Measurements from ENCODE around the gene PCBP2. TPM values are rescaled to one million over a fixed set of nuclear protein-coding genes. Genes with fewer than 3 reads are reported as not detected.

Gene PCBP2
- total and polyA plus RNA-seq, 2 donors (not counting 3 experiments of a cell fraction or from before 2014, with no cell fraction given), result 526 to 995 TPM

DNA sequence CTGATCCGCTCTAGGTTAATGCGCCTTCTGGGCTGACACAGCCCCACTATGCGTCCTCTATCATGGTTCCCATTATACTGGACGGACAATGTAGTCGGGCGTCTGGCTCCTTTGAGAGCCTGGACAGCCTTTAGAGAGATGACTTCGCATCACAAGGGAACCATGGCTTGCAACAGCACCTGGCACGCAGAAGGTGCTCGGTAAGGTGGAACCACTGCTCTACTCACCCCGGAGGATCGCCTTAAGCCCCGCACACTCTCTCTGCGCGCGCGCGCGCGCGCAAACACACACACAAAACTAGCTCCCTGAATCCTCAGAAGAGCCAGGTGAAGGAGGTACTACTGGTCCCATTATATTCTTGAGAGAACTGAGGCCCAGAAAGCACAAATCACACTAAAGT is 40.3 kb downstream of the PCBP2 start:
- Histone ChIP-seq H3K4me3 (replicated peaks in 1 of 3; ENCODE audit: insufficient read depth in 1 of 3, low read depth in 1 of 3, low read length in 3 of 3) (peak overlapping the region in 2 of 3 experiments; percentile 7 to 61), H3K79me2 (ENCODE audit: control insufficient read depth, insufficient read depth, low read length) (no peaks in the 10 kb centered on the region), H3K9me3 (replicated peaks; ENCODE audit: control insufficient read depth, insufficient read depth, low read length) (no peaks in the 10 kb centered on the region), H3K9ac (replicated peaks; ENCODE audit: extremely low read depth, insufficient read depth, low read length) (peak overlapping the region; percentile 5), H4K20me1 (replicated peaks; ENCODE audit: control insufficient read depth, extremely low read depth, insufficient read depth, low read length) (no peaks in the 10 kb centered on the region), H3K36me3 (ENCODE audit: control insufficient read depth in 2 of 2, extremely low read depth in 1 of 2, insufficient read depth in 2 of 2, low read length in 2 of 2) (peaks cover 0 to 4% of the 10 kb centered on the region in 2 experiments), H3K4me1 (ENCODE audit: control insufficient read depth, extremely low read depth, insufficient read depth, low read length) (peaks cover 11% of the 10 kb centered on the region), H3K27me3 (ENCODE audit: control insufficient read depth in 2 of 2, insufficient read depth in 2 of 2, low read length in 2 of 2) (no peaks in the 10 kb centered on the region), H3K4me2 (ENCODE audit: insufficient read depth, low read length) (peak overlapping the region; percentile 55), H2AFZ (ENCODE audit: low read depth, low read length) (peak overlapping the region; percentile 3), H3K27ac (ENCODE audit: insufficient read depth, low read depth, low read length) (no peak overlapping the region), H3K9me1 (replicated peaks; ENCODE audit: control insufficient read depth, extremely low read depth, insufficient read depth, low read length) (no peaks in the 10 kb centered on the region)
- intact Hi-C loops (cut with micrococcal nuclease), result no loop called here
- BruUV-seq (replicated peaks), result TSS peak; percentile 46
- DNase-seq (ENCODE audit: low read depth, low spot score) (no peak), FAIRE-seq (no peak)
- POLR2A ChIA-PET, result interaction anchor here (1.2 kb wide), 1 partner anchor 13 kb away, joined by 6 read pairs; no protein-coding TSS in a partner anchor
- CTCF ChIA-PET, result interaction anchor here (0.9 to 1.3 kb wide), 4 partner anchors 9 to 15 kb away, joined by 3 to 6 read pairs (median 4); partner anchors contain the start of gene TARBP2
- dilution Hi-C loops (cut with MboI; ENCODE audit: extremely low pct_ligation_motif_present, low sequenced_read_pairs), result no loop called here
- TF ChIP-seq, protein P1, sequence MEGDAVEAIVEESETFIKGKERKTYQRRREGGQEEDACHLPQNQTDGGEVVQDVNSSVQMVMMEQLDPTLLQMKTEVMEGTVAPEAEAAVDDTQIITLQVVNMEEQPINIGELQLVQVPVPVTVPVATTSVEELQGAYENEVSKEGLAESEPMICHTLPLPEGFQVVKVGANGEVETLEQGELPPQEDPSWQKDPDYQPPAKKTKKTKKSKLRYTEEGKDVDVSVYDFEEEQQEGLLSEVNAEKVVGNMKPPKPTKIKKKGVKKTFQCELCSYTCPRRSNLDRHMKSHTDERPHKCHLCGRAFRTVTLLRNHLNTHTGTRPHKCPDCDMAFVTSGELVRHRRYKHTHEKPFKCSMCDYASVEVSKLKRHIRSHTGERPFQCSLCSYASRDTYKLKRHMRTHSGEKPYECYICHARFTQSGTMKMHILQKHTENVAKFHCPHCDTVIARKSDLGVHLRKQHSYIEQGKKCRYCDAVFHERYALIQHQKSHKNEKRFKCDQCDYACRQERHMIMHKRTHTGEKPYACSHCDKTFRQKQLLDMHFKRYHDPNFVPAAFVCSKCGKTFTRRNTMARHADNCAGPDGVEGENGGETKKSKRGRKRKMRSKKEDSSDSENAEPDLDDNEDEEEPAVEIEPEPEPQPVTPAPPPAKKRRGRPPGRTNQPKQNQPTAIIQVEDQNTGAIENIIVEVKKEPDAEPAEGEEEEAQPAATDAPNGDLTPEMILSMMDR (IDR thresholded peaks at IDR 0.05; ENCODE audit: extremely low read depth in 1 of 2, insufficient read depth in 1 of 2, low read depth in 1 of 2, low read length in 2 of 2), result no peak
- TF ChIP-seq, protein P2, sequence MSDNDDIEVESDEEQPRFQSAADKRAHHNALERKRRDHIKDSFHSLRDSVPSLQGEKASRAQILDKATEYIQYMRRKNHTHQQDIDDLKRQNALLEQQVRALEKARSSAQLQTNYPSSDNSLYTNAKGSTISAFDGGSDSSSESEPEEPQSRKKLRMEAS (IDR thresholded peaks at IDR 0.05; ENCODE audit: insufficient read depth, insufficient read length), result no peak
- no peak for TF ChIP-seq FOS (IDR thresholded peaks at IDR 0.05; ENCODE audit: borderline replicate concordance, insufficient read depth, low read length)
- no peak for TF ChIP-seq MYC (IDR thresholded peaks at IDR 0.05; ENCODE audit: low read depth, low read length)
- no peak for TF ChIP-seq JUN (IDR thresholded peaks at IDR 0.05; ENCODE audit: borderline replicate concordance, insufficient read depth, insufficient read length, low read depth)

Measured in endothelial cell of umbilical vein (primary cell).